GM12878 (cell line): ENCODE results near the gene TSKU.

Source experiments
- EGR1 ChIP-seq, 2 experiments: IDR thresholded peaks; 1 replicate in 1 of 2; 2 replicates in 1 of 2; pipeline ENCODE4 v1.6.1; 2011 to 2012; ENCODE audit warnings: low read depth in 2 of 2, low read length in 2 of 2, borderline replicate concordance in 1 of 2, mild to moderate bottlenecking in 1 of 2, moderate library complexity in 1 of 2
- EP300 ChIP-seq, 2 experiments: fragments of 150-350 bp in 1 of 2; IDR thresholded peaks; 2 replicates each; pipeline ENCODE4 v1.6.1; 2011 to 2012; ENCODE audit warnings: low read depth in 2 of 2, low read length in 2 of 2, borderline replicate concordance in 1 of 2, improper control_type of control experiment in 1 of 2, inconsistent platforms in 1 of 2; ENCODE audit not compliant: control insufficient read depth in 1 of 2
- EZH2 ChIP-seq: IDR thresholded peaks from 2 replicates; pipeline ENCODE4 v1.6.1; 2012; ENCODE audit warnings: low read depth, mild to moderate bottlenecking, control low read depth, inconsistent platforms, low read length, borderline replicate concordance; ENCODE audit not compliant: control insufficient read depth
- GATAD2B ChIP-seq: fragments of 450-650 bp; conservative IDR thresholded peaks from 2 replicates; pipeline ENCODE4 v1.6.1; 2017; ENCODE audit warnings: low read depth, mild to moderate bottlenecking, moderate library complexity
- JUND ChIP-seq: IDR thresholded peaks from 2 replicates; pipeline ENCODE4 v1.6.1; 2012; ENCODE audit warnings: low read depth, mild to moderate bottlenecking, low read length, improper control_type of control experiment, moderate library complexity
- LARP7 ChIP-seq: fragments of 450-650 bp; IDR thresholded peaks from 2 replicates; pipeline ENCODE4 v1.6.1; 2017; ENCODE audit warnings: mild to moderate bottlenecking
- POLR2A ChIP-seq: IDR thresholded peaks from 2 replicates; pipeline ENCODE4 v1.6.1; 2011; ENCODE audit warnings: low read depth, mild to moderate bottlenecking, low read length
- POLR2AphosphoS5 ChIP-seq: IDR thresholded peaks from 2 replicates; pipeline ENCODE4 v1.6.1; 2011; ENCODE audit warnings: mild to moderate bottlenecking, low read length, inconsistent platforms
- RBBP5 ChIP-seq: fragments of 200-600 bp; sonication (generic); conservative IDR thresholded peaks from 2 replicates; pipeline ENCODE4 v1.6.1; 2016
- TF ChIP-seq, protein P1 (sequence below): IDR thresholded peaks from 2 replicates; pipeline ENCODE4 v1.6.1; 2011; ENCODE audit warnings: mild to moderate bottlenecking, low read depth, low read length, moderate library complexity; ENCODE audit not compliant: insufficient replicate concordance
- TF ChIP-seq, protein P2 (sequence below), 3 experiments: IDR thresholded peaks in 2 of 3; conservative IDR thresholded peaks in 1 of 3; 2 replicates each; pipeline ENCODE4 v1.5.1; 2011; ENCODE audit warnings: low read depth in 3 of 3, low read length in 3 of 3, mild to moderate bottlenecking in 3 of 3, control low read depth in 2 of 3, moderate library complexity in 2 of 3, inconsistent platforms in 1 of 3, mixed read lengths in 1 of 3; ENCODE audit not compliant: control insufficient read depth in 2 of 3, insufficient read depth in 1 of 3; ENCODE audit errors: extremely low read depth in 1 of 3
- TF ChIP-seq, protein P3 (sequence below): IDR thresholded peaks from 2 replicates; pipeline ENCODE4 v1.6.1; 2011; ENCODE audit warnings: low read depth, mild to moderate bottlenecking, low read length, moderate library complexity, borderline replicate concordance; ENCODE audit errors: extremely low read depth
- TF ChIP-seq, protein P4 (sequence below): fragments of 150-350 bp; IDR thresholded peaks from 2 replicates; pipeline ENCODE4 v1.6.1; 2016; ENCODE audit warnings: low read depth, low read length

DNA sequence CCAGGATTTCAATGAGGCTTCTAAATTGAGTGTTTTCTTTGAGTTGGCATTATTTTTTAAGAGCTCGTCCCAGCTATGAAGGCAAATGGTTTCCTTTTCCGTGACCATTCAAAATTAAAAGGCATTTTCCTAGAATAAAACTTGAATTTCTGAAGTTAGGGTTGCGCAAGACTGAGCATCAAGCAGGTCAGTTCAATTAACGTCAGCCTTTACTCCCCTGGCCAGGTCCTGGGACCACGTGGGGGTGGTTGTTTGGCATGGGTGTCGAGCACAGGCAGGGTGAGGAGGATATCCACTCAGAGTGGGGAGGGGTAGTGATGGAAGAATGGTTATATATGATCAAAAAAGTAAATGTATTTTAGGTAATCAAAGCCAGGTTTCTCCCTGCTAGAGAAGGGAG is 43.4 kb upstream of the TSKU start:
- no peak for TF ChIP-seq JUND
- no peak for TF ChIP-seq EP300 (IDR thresholded peaks at IDR 0.05; ENCODE audit: borderline replicate concordance in 1 of 2, control insufficient read depth in 1 of 2, low read depth in 2 of 2, low read length in 2 of 2)
- TF ChIP-seq LARP7: no peak
- TF ChIP-seq POLR2AphosphoS5: no peak
- no peak for TF ChIP-seq GATAD2B
- no peak for TF ChIP-seq EGR1 (IDR thresholded peaks at IDR 0.05; ENCODE audit: borderline replicate concordance in 1 of 2, low read depth in 2 of 2, low read length in 2 of 2)
- no peak for TF ChIP-seq EZH2
- TF ChIP-seq, protein P1, sequence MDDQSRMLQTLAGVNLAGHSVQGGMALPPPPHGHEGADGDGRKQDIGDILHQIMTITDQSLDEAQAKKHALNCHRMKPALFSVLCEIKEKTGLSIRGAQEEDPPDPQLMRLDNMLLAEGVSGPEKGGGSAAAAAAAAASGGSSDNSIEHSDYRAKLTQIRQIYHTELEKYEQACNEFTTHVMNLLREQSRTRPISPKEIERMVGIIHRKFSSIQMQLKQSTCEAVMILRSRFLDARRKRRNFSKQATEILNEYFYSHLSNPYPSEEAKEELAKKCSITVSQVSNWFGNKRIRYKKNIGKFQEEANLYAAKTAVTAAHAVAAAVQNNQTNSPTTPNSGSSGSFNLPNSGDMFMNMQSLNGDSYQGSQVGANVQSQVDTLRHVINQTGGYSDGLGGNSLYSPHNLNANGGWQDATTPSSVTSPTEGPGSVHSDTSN: no peak
- TF ChIP-seq, protein P2, sequence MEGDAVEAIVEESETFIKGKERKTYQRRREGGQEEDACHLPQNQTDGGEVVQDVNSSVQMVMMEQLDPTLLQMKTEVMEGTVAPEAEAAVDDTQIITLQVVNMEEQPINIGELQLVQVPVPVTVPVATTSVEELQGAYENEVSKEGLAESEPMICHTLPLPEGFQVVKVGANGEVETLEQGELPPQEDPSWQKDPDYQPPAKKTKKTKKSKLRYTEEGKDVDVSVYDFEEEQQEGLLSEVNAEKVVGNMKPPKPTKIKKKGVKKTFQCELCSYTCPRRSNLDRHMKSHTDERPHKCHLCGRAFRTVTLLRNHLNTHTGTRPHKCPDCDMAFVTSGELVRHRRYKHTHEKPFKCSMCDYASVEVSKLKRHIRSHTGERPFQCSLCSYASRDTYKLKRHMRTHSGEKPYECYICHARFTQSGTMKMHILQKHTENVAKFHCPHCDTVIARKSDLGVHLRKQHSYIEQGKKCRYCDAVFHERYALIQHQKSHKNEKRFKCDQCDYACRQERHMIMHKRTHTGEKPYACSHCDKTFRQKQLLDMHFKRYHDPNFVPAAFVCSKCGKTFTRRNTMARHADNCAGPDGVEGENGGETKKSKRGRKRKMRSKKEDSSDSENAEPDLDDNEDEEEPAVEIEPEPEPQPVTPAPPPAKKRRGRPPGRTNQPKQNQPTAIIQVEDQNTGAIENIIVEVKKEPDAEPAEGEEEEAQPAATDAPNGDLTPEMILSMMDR (IDR thresholded peaks at IDR 0.05 in 2 of 3, conservative IDR thresholded peaks at IDR 0.05 in 1 of 3; ENCODE audit: control insufficient read depth in 2 of 3, extremely low read depth in 1 of 3, insufficient read depth in 1 of 3, low read depth in 3 of 3, low read length in 3 of 3): no peak
- no peak for TF ChIP-seq POLR2A
- TF ChIP-seq, protein P3, sequence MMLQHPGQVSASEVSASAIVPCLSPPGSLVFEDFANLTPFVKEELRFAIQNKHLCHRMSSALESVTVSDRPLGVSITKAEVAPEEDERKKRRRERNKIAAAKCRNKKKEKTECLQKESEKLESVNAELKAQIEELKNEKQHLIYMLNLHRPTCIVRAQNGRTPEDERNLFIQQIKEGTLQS: no peak
- TF ChIP-seq RBBP5: no peak
- TF ChIP-seq, protein P4, sequence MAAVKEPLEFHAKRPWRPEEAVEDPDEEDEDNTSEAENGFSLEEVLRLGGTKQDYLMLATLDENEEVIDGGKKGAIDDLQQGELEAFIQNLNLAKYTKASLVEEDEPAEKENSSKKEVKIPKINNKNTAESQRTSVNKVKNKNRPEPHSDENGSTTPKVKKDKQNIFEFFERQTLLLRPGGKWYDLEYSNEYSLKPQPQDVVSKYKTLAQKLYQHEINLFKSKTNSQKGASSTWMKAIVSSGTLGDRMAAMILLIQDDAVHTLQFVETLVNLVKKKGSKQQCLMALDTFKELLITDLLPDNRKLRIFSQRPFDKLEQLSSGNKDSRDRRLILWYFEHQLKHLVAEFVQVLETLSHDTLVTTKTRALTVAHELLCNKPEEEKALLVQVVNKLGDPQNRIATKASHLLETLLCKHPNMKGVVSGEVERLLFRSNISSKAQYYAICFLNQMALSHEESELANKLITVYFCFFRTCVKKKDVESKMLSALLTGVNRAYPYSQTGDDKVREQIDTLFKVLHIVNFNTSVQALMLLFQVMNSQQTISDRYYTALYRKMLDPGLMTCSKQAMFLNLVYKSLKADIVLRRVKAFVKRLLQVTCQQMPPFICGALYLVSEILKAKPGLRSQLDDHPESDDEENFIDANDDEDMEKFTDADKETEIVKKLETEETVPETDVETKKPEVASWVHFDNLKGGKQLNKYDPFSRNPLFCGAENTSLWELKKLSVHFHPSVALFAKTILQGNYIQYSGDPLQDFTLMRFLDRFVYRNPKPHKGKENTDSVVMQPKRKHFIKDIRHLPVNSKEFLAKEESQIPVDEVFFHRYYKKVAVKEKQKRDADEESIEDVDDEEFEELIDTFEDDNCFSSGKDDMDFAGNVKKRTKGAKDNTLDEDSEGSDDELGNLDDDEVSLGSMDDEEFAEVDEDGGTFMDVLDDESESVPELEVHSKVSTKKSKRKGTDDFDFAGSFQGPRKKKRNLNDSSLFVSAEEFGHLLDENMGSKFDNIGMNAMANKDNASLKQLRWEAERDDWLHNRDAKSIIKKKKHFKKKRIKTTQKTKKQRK: no peak
